K562 (cell line): ENCODE results near the gene SPATS2L. TPM values are rescaled to one million over a fixed set of nuclear protein-coding genes. Genes with fewer than 3 reads are reported as not detected.

Source experiments
- ATAC-seq: fragments of 200-7000 bp; cut with Tn5 transposase; 3 replicates; pipeline ENCODE4 v1.9.1; 2020; ENCODE audit warnings: moderate library complexity
- BruUV-seq: library from RNA; stranded (reverse); fragments of 400-500 nt; replicated peaks from 2 replicates; lab custom pipeline; 2021; lab: Mats Ljungman, UMichigan
- CTCF ChIA-PET: fragments of 300-600 bp; formaldehyde crosslinking; extraction: SDS; loops from one replicate; lab custom pipeline; 2021; ENCODE audit warnings: low intra/inter-chr PET ratio; lab: Yijun Ruan, JAX
- POLR2A ChIA-PET: fragments of 300-600, 350-650 bp; sonication (Branson Sonifier 250); formaldehyde crosslinking; extraction: SDS; loops from one replicate; lab custom pipeline; 2021; ENCODE audit warnings: antibody characterized with exemption, inconsistent platforms; lab: Yijun Ruan, JAX
- DNase-seq, 4 experiments: peaks; one replicate each; pipeline versions ENCODE4 v3.0.0 to v3.0.0-alpha.2; 2011 to 2018; ENCODE audit warnings: low spot score in 3 of 4, mixed read lengths in 3 of 4; ENCODE audit errors: extremely low read depth in 1 of 4
- FAIRE-seq: peaks from 2 replicates; lab custom pipeline; 2011; peaks lifted over from hg19 to GRCh38; lab: Jason Lieb, UNC
- H2AFZ ChIP-seq: 2 replicates; pipeline ENCODE4 v1.6.0; 2011; ENCODE audit warnings: low read depth, low read length, control low read depth, inconsistent platforms
- H3K27ac ChIP-seq: fragments of 200-600 bp; 3 replicates; pipeline ENCODE4 v1.8.0; 2011; ENCODE audit warnings: low read depth, mild to moderate bottlenecking, control low read depth, inconsistent platforms, low read length, moderate library complexity, mixed read lengths; ENCODE audit errors: extremely low read depth
- H3K27me3 ChIP-seq, 2 experiments: fragments of 300-600 bp in 1 of 2; 2 replicates in 1 of 2; 3 replicates in 1 of 2; pipeline versions ENCODE4 v1.6.0 to v1.8.0; 2011; ENCODE audit warnings: inconsistent platforms in 2 of 2, low read length in 2 of 2, mild to moderate bottlenecking in 1 of 2, mixed read lengths in 1 of 2, moderate library complexity in 1 of 2; ENCODE audit not compliant: control insufficient read depth in 2 of 2, insufficient read depth in 2 of 2
- H3K36me3 ChIP-seq: fragments of 300-600 bp; 3 replicates; pipeline ENCODE4 v1.8.0; 2011; ENCODE audit warnings: mild to moderate bottlenecking, low read length, inconsistent platforms; ENCODE audit not compliant: control insufficient read depth, insufficient read depth
- H3K4me1 ChIP-seq, 2 experiments: fragments of 200-600 bp in 1 of 2; replicated peaks in 1 of 2; 2 replicates in 1 of 2; 3 replicates in 1 of 2; pipeline versions ENCODE4 v1.5.1 to v1.8.0; 2011; ENCODE audit warnings: inconsistent platforms in 2 of 2, low read length in 2 of 2, mild to moderate bottlenecking in 1 of 2, mixed read lengths in 1 of 2, moderate library complexity in 1 of 2; ENCODE audit not compliant: control insufficient read depth in 2 of 2, insufficient read depth in 2 of 2
- H3K4me2 ChIP-seq: 2 replicates; pipeline ENCODE4 v1.6.1; 2011; ENCODE audit warnings: low read length, control low read depth, inconsistent platforms, mixed read lengths; ENCODE audit not compliant: insufficient read depth
- H3K4me3 ChIP-seq: fragments of 200-600 bp; sonication (generic), shearing (Covaris generic); 2 replicates; pipeline ENCODE4 v1.5.1; 2016; ENCODE audit warnings: control low read depth, inconsistent platforms
- H3K79me2 ChIP-seq: fragments of 200-600 bp; 3 replicates; pipeline ENCODE4 v1.8.0; 2011; ENCODE audit warnings: low read length, inconsistent platforms; ENCODE audit not compliant: control insufficient read depth, insufficient read depth
- H3K9ac ChIP-seq, 2 experiments: 2 replicates each; pipeline versions ENCODE4 v1.6.0 to v1.6.1; 2011; ENCODE audit warnings: low read depth in 2 of 2, low read length in 2 of 2, control low read depth in 1 of 2, inconsistent platforms in 1 of 2, mild to moderate bottlenecking in 1 of 2, mixed read lengths in 1 of 2; ENCODE audit not compliant: insufficient read depth in 1 of 2
- H3K9me1 ChIP-seq: one replicate; pipeline ENCODE4 v1.6.0; 2011; ENCODE audit warnings: inconsistent platforms, mild to moderate bottlenecking, low read length, moderate library complexity; ENCODE audit not compliant: control insufficient read depth, insufficient read depth
- H3K9me3 ChIP-seq: replicated peaks from 2 replicates; pipeline ENCODE4 v1.5.1; 2011; ENCODE audit warnings: low read depth, low read length, inconsistent platforms; ENCODE audit not compliant: control insufficient read depth, insufficient read depth
- H4K20me1 ChIP-seq: replicated peaks from 2 replicates; pipeline ENCODE4 v1.6.1; 2011; ENCODE audit warnings: low read length, inconsistent platforms, mixed read lengths; ENCODE audit not compliant: control insufficient read depth, insufficient read depth
- CEBPB ChIP-seq: fragments of 450-650 bp; IDR thresholded peaks from 2 replicates; pipeline ENCODE4 v1.6.1; 2016; ENCODE audit warnings: missing genetic modification characterization, missing compliant biosample characterization
- CEBPG ChIP-seq, 3 experiments: fragments of 200-800 bp in 1 of 3; sonication (Bioruptor generic) in 1 of 3; sonication (generic) in 1 of 3; formaldehyde crosslinking in 1 of 3; IDR thresholded peaks in 2 of 3; conservative IDR thresholded peaks in 1 of 3; 2 replicates each; pipeline versions ENCODE4 v1.6.1 to v1.8.0; 2016 to 2022; ENCODE audit warnings: missing compliant biosample characterization in 2 of 3, missing genetic modification characterization in 2 of 3, mild to moderate bottlenecking in 1 of 3, missing genetic modification reagents in 1 of 3
- HLTF ChIP-seq: fragments of 450-650 bp; IDR thresholded peaks from 2 replicates; pipeline ENCODE4 v1.6.1; 2016
- KAT2B ChIP-seq: IDR thresholded peaks from one replicate; pipeline ENCODE4 v1.6.1; 2012; ENCODE audit warnings: low read depth, mild to moderate bottlenecking, control low read depth, inconsistent platforms, low read length, moderate library complexity
- NFRKB ChIP-seq: fragments of 450-650 bp; IDR thresholded peaks from 2 replicates; pipeline ENCODE4 v1.6.1; 2016; ENCODE audit warnings: low read depth
- NR2F6 ChIP-seq: fragments of 450-650 bp; formaldehyde crosslinking; IDR thresholded peaks from 2 replicates; pipeline ENCODE4 v1.4.0; 2020; ENCODE audit warnings: mild to moderate bottlenecking
- POLR2H ChIP-seq: IDR thresholded peaks from 2 replicates; pipeline ENCODE4 v1.6.1; 2016; ENCODE audit warnings: missing genetic modification characterization, low read depth, mild to moderate bottlenecking, control low read depth, missing compliant biosample characterization, moderate library complexity
- SMAD3 ChIP-seq: fragments of 450-650 bp; formaldehyde crosslinking; conservative IDR thresholded peaks from 2 replicates; pipeline ENCODE4 v1.4.0; 2020; ENCODE audit warnings: mild to moderate bottlenecking
- STAG1 ChIP-seq: sonication (generic); formaldehyde crosslinking; IDR thresholded peaks from 2 replicates; pipeline ENCODE4 v1.5.0; 2020; ENCODE audit warnings: missing genetic modification reagents, borderline replicate concordance
- ZFPM2 ChIP-seq: fragments of 250-450 bp; sonication (Bioruptor Pico); IDR thresholded peaks from 2 replicates; pipeline ENCODE4 v1.5.1; 2022; ENCODE audit warnings: mild to moderate bottlenecking
- ZNF3 ChIP-seq: fragments of 250-450 bp; sonication (Bioruptor Pico); IDR thresholded peaks from 2 replicates; pipeline ENCODE4 v1.5.0; 2021; ENCODE audit warnings: mild to moderate bottlenecking, moderate library complexity
- WGBS: fragments of 100-300 bp; shearing (Covaris generic); methylation state at CpG from one replicate; pipeline ENCODE4 v1.1.6; 2016; ENCODE audit warnings: low coverage, mixed read lengths; ENCODE audit not compliant: insufficient coverage; ENCODE audit errors: missing lambda C conversion rate; 5-methylcytosine and 5-hydroxymethylcytosine counted together
- in situ Hi-C: fragments of 300-500 bp; cut with MboI; formaldehyde crosslinking; loops from 4 replicates; pipeline ENCODE4 v1.15.0; 2018; ENCODE audit warnings: inconsistent platforms, mixed read lengths
- intact Hi-C: fragments of 100-400 bp; cut with micrococcal nuclease; formaldehyde crosslinking; loops from 2 replicates; pipeline ENCODE4 v1.14.2; 2022
- polyA plus RNA-seq, 8 experiments: library from polyadenylated mRNA; depleted of rRNA in 4 of 8; stranded (reverse) in 5 of 8; unstranded in 3 of 8; fragments of >200 nt; fragmentation: Nextera tagmentation in 2 of 8; fragmentation: Illumina TruSeq in 1 of 8; extraction: Ambion mirVana in 2 of 8; extraction: Trizol in 1 of 8; gene quantifications; 2 replicates each; pipeline versions ENCODE4 v1.2.1 to v1.2.3, GENCODE V29; 2011 to 2014; ENCODE audit warnings: inconsistent platforms in 1 of 8, missing spikeins in 1 of 8
- total RNA-seq, 7 experiments: library from RNA; depleted of rRNA in 6 of 7; stranded (reverse); fragments of >200 nt in 6 of 7; fragmentation: Illumina TruSeq in 2 of 7; extraction: Trizol in 2 of 7; gene quantifications; 2 replicates each; pipeline versions ENCODE4 v1.2.1 to v1.2.3, GENCODE V29; 2011 to 2021; ENCODE audit warnings: low replicate concordance in 1 of 7

The SPATS2L gene
- total and polyA plus RNA-seq, 9 of the 15 experiments (the other 6 are each of a cell fraction or from before 2014, with no cell fraction given), result 11.3 to 41.5 (median 24.9) TPM

- no peak overlapping the region for H3K4me3 ChIP-seq
- intact Hi-C loops (no loop called here), in situ Hi-C loops (no loop called here)
- DNase-seq (no peak), ATAC-seq (no peak), FAIRE-seq (no peak)
- H3K4me1 ChIP-seq, result peaks cover 0 to 4% of the 10 kb centered on the region in 2 experiments; a peak in 1 of 5 replicates
- no TSS peak for BruUV-seq
- CTCF ChIA-PET, result no interaction called here
- POLR2A ChIA-PET, result no interaction called here
- no peak overlapping the region for H3K4me2 ChIP-seq
- no peaks in the 10 kb centered on the region for H3K79me2 ChIP-seq
- TF ChIP-seq HLTF, result no peak
- no peak for TF ChIP-seq NR2F6 (CRISPR knock-in tag)
- TF ChIP-seq ZFPM2, result no peak
- TF ChIP-seq STAG1, result no peak
- no peak for TF ChIP-seq NFRKB
- no peak for TF ChIP-seq SMAD3 (CRISPR knock-in tag)
- no peak for TF ChIP-seq POLR2H (tag)
- no peaks in the 10 kb centered on the region for H3K27me3 ChIP-seq
- no peaks in the 10 kb centered on the region for H4K20me1 ChIP-seq
- no peaks in the 10 kb centered on the region for H3K9me3 ChIP-seq
- H3K27ac ChIP-seq, result no peak overlapping the region
- H3K36me3 ChIP-seq, result no peaks in the 10 kb centered on the region
- H3K9me1 ChIP-seq, result no peaks in the 10 kb centered on the region
- H3K9ac ChIP-seq, result no peak overlapping the region
- no peak overlapping the region for H2AFZ ChIP-seq
- WGBS, result 7% methylated on average over 1 of the region's 1 CpG
These were observed 46.1 kb downstream of the SPATS2L start for GRCh38 chr2:200352636-200353035.

DNA sequence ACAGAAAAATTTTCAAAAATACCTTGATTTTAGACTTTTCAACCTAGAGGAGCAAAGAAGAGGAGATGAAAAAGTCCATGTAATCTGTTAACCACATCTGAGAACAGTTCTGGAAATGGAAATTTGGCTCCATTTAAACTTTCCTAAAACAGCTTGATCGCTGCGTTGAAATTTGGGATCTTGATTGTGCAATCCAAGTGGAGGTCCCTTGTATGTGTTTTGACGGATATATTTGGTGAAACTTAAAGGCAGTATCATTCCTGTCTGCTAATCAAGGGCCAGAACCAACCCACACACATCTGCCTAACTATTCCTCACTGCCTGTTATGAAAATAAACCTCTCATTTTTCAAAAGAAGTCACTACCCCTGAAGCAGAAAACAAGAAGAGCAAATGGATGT is 46.6 kb downstream of the SPATS2L start:
- ATAC-seq (no peak), FAIRE-seq (no peak), DNase-seq (no peak)
- 64% methylated on average over 3 of the region's 3 CpGs for WGBS
- Histone ChIP-seq H3K27ac (no peak overlapping the region), H4K20me1 (no peaks in the 10 kb centered on the region), H3K4me1 (peaks cover 0 to 4% of the 10 kb centered on the region in 2 experiments; a peak in 1 of 5 replicates), H3K27me3 (no peaks in the 10 kb centered on the region), H3K9me1 (no peaks in the 10 kb centered on the region), H3K9ac (no peak overlapping the region), H2AFZ (no peak overlapping the region), H3K36me3 (no peaks in the 10 kb centered on the region), H3K4me2 (no peak overlapping the region), H3K9me3 (no peaks in the 10 kb centered on the region), H3K79me2 (no peaks in the 10 kb centered on the region), H3K4me3 (no peak overlapping the region)
- BruUV-seq, result no TSS peak
- ChIA-PET POLR2A (no interaction called here), CTCF (no interaction called here)
- in situ Hi-C loops, result no loop called here
- intact Hi-C loops, result no loop called here
- TF ChIP-seq CEBPB (tag) (peak; percentile 73), ZNF3 (no peak), KAT2B (no peak), CEBPG (CRISPR knock-in tag; IDR thresholded peaks at IDR 0.05) (no peak), CEBPG (tag; conservative IDR thresholded peaks at IDR 0.05 in 1 of 2, IDR thresholded peaks at IDR 0.05 in 1 of 2) (peak; percentile 24 to 68; a peak in 2 of 4 replicates)
